KG1 (cell line): ENCODE measurements around the gene S100A10.

Source experiments
- DNase-seq: peaks from one replicate; lab custom pipeline; 2025; lab: John Stamatoyannopoulos, UW

S100A10 gene, protein sequence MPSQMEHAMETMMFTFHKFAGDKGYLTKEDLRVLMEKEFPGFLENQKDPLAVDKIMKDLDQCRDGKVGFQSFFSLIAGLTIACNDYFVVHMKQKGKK

DNA sequence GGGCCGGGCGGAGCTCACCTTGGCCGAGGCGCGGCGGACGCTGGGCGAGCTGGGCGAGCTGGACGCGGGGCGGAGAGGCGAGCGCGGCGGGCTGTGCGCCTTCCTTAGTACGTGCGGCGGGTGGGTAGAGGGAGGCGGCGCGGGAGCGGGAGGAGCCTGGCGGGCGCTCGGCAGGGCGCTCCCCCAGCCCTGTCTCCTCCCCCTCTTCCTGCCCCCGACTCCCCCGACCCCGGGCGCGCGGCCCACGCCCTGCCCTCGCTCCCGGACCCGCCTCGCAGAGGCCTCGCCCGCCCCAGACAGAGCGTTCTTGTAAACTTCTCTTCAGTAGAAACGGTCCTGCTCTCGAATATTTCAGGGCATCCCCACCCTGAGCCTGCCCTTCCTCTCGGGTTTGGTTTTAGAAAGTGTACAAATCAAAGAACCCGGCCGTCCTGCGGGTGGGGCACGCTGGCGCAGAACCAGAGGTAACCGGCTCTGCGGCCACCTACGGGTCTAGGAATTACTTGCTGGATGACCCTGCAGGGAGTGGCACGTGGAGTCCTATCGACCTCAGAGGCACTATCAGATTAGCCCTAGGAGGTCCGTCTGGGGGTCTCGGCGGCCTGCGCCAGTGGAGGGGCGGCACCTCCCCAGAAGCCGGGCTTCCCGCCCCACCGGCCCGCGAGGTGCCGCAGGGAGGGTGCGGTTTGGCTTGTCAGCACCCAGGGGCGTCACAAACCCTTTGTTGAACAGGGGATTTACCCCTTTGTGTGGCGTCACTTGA, at the start of gene S100A10:
TSS of gene S100A10 (minus strand) at position 126 of the 763 bp plus-strand sequence. CDS start 7,629 bp downstream, outside the sequence.
- DNase-seq, result peak; percentile 11

DNA sequence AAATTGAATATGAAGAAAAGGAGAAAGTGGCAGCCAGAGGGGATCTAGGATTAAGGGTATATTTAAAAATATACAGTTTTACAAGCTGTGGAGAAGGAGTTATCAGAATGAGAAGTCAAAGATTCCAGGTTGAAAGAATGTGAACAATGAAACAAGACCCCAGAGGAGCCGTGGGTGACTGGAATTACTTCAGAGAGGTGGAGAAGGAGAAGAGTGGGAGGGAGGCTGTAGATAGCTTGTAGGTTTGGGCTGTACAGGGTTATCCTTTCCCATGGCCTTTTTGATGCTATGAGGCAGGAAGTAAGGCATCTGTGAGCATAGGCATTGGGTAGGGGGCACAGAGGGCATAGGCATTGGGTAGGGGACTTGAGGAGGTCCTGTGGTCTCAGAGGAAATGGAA, 48.4 kb upstream of the S100A10 start:
- DNase-seq, result no peak

DNA sequence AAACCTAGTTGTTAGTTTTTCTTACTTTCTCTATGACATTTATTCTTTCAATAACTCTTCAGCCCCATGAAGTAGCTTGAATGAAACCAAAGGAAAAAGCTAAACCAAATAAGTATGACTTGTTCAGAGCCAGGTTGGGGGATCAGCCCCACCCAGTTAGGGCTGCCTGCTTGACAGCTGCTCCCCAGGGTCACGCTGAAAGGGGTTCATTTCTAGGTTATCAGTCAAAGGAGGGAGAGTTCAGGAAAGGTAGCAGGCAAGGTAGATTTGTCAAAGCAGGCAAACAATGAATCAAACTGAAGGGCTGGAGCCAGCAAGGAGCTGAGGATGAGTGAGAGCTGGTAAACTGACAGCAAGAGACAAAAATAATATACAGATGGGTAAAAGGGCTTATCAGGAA, 46.2 kb upstream of the S100A10 start:
- no peak for DNase-seq

DNA sequence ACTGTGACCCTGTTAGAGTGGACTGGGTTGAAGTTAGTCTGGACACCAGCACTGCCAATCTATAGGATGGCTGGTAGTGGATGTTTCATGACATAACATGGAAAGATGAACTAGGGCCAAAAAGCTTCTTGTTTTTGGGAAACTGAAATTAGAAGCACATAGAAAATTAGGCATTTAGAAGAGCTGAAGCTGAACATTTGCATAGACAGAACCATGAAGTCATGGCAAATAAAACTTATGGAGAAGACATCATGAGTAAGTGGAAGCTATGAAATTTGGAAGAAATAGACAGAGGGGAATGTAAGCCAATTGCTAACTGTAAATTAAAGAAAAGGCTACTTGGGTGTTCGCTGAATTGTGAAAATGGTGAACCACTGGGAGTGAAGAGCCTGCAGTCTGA, 45.8 kb upstream of the S100A10 start:
- DNase-seq, result no peak

DNA sequence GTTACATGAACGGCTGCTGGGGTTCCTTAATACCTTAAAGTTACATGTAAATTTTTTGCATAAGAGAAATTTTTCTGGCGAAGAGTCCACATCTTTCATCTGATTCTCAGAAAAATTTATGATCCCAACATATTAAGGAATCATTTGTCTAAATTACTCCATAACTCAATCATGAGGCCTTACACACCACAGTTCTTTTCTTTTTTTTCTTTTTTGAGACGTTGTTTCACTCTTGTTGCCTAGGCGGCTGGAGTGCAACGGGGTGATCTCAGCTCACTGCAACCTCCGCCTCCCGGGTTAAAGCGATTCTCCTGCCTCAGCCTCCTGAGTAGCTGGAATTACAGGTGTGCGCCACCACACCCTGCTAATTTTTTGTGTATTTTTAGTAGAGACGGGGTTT, 45.2 kb upstream of the S100A10 start:
- no peak for DNase-seq

DNA sequence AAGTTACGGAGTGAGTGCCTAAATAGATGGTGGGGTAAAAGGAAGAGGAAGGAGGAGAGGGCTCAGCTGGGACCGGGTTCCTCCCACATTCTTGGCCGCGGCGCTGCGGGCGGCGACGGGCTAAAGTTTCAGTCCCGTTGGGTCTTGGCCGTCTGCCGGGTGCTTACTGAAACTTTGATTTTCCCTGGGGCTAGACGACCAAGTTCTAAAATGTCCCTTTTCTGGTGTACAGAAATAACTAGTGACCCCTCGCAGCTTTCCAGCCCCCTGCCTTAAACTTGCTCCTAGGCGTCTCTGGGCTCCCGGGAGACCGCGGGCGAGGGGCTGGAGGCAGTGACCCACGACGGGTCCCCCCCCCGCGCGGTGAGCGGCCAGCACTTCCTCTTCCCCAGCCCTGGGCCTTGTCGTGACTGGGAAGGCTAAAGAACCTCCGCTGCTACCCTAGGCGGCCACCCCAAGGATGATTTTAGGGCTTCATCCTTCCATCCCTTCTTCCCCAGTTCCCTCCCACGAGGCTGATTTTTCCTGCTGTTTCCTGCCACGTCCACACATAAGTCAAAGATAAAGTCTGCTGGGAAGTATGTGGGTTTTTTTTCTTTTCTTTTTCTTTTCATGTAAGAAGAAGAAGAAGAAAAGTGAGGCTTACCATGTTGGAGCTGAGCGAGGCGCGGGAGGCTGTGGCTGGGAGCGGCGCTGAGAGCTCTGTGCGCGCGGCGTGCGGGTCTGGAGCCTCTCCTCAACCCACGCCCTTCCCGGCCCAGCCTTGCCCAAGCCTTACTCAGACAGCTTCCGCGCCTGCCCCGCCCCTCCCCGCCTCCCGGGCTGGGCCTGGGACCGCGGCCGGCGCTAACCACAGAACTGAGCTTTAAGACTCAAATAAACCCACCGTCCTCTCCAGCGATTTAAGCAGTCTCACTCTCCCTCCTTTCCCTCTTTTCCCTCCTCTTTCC, 42.9 kb upstream of the S100A10 start, which contains the start of gene S100A11:
TSS of gene S100A11 (minus strand) at position 738 of the 950 bp plus-strand sequence. CDS start at position 649, 89 bp downstream.
- peak; percentile 57 for DNase-seq

DNA sequence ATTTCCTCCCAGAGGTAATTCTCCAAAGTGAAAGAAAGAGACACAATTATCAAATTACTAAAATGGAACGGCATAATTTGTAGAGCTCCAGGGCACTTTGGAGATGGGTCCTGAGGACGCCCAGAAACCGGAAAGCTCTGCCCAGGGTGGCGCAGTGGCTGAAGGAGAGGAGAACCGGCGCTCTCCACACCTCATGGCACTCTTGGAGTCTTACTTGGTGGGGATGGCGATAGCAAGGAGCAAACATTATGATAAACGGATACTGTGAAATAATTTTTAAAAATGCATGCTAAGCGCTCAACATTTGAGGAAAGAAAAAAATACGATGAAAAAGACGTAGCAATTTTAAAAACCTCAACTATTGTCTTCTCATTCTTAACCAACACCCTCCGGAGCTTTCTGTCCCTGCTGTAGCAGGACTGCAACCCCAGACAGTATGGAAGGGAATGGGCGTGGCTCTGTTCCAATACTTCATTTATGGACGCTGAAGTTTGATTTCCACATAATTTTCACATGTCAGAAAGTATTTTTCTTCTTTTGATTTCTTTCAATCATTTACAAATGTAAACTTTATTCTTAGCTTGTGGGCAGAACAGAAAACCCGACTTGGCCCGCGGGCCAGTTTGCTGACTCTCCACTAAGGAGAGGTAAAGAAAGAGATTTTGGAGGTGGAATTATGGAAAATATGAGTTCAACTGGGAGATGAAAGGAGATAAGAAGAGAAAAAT, 42.0 kb upstream of the S100A10 start:
- peak; percentile 22 for DNase-seq

DNA sequence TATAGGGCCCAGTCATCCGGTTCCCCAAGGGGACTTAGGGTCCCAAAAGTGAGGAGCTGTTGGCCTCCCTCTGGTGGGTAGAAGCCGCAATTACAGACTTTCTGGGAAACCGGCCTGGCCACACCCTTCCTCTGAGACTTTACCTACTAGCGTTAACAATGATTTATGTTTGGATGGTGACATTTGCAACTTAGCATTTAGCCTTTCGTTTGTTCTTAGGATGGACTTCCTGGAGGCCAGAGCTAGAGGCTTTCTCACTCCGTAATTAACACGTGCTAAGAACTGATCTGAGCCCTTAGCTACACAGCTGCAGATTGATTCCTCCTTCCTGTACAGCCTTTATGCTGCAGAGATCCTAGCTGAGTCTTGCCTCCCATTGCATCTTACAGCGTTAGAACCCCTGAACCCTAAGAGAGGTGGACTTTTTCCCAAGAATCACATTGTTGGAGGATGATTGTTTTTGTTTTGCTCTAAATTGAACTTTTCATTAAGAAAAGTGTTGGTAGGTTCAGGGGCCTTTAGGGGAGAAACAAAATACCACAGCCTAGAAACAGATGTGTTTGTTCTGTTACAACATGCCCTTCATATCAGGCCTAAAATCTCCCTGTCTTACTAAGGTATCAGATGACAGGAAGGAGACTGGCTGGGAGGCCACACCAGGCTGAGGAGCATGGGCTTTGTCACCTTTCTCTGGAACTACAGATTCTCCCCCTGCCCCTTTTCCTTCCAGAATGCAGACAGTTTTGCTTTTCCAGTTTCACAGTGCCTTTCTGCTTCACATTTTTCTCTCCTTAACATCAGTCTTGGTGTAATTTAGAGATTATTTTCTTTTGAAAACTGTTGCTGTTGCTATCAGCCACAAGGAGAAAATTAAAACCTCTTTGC, 41.2 kb upstream of the S100A10 start:
- peak; percentile 76 for DNase-seq

DNA sequence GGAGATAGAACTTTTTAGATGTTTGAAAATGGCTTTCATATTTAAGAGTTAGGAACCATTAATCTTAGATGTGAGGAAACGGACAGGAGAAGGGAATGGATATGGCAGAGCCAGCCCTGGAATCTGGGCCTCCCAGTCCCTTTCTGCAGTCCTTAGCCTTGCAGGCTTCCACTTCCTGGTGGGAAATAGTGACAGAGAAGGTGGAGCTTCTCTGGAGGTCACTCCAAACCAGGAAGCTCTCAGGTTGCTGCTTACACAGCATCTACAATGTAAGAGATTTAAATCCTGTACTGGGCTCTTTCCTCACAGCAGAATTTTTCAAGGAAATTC, 40.6 kb upstream of the S100A10 start:
- DNase-seq, result no peak

DNA sequence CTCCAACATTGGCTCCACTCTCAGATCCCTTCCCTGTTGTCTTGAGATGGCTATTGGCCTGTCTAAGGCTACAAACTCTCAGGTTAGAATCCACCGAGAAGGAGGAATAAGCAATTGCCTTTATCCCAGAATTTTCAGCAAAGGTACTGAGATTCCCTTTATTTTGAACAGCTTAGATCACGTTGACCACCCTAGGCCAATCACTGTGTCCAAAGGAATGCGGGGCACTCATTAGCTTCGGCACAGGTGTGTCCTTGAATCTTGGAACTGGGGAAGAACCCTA, 36.2 kb upstream of the S100A10 start:
- no peak for DNase-seq

DNA sequence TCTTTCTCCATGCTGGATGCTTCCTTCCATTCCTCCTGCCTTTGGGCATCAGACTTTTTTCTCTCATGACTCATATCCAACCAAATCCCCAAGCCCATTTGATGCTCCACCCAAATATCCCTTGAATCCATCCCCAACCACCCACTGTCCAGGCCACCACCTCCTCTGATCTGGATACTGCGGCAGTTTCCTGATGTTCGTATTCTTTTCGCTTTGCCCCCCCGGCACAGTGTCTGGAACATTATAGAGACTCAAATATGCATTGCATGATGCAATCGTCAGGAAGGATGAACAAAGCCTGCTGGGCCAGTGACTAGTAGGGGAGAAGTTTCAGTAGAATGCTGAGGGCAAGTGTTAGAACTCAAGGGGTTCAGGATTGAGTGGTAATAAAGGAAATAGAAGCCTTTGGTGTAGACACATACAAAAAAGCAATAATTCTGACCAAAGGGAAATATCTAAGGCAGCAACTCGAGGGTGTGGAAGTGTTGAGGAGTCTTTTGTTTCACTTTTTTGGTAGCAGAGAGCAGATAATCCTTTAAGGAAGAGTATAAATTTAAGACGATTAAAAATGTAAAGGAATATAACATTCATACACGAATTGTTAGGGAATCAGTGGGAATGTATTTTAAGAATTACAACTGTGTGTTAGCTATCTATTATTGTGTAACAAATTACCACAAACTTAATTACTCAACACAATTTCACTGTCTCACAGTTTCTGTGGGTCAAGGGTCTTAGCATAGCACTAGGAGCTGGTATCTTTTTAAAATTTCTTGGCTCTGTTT, 35.7 kb upstream of the S100A10 start:
- DNase-seq, result no peak

DNA sequence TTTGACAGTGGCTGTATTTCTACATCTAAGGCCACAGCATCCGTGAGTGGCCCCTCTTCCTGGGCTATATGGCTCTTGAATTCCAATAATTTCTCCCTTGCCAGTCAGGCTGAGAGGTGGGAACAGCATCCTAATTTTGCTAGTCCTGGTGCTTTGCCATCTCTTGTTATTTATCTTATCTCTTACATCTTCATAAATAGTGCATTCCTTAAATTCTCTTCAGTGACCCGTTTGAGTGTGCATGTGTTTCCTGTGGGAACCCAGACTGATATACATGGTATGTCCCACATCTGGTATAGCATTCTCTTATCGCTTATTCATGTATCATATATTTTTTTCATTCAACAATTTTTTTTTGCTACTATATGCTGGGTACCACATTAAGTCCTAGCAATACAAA, 33.2 kb upstream of the S100A10 start:
- DNase-seq, result no peak

DNA sequence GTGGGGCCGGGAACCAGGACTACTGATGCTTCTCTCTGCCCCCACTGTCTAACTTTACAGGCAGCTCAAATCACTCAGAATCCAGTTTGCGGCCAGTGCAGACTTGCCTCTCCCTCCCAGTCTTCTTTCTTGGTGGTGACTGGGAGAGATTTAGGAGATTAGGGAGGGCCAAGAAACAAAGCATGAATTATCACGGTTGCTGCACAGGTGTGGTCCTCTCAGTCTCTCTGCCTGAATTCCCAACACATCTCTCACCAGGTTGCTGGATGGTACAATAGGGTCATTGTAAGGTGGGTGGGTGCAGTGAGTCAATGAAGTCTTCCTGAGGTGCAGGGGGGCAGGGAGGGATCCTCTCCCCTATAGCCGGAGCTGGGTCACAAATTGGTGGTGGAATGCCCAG, 30.6 kb upstream of the S100A10 start:
- no peak for DNase-seq

DNA sequence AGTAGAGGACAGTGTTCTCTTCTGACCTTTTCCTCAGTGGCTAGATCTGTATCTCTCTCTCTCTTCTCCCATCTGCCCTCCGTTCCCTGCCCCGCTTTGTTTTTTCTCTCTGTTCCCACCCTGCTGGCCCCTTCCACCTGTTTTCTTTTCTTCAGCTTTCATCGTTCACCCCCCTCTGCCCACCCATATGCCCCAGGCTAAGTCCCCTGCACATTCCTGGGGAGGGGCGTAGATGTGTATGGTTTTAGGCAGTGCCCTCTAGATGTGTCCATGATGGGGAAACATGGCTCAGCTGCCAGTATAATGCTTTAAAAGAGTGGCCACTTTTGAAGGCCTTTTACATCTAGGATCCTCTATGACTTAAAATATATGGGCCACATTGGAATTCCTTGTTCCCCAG, 29.6 kb upstream of the S100A10 start:
- DNase-seq, result no peak

DNA sequence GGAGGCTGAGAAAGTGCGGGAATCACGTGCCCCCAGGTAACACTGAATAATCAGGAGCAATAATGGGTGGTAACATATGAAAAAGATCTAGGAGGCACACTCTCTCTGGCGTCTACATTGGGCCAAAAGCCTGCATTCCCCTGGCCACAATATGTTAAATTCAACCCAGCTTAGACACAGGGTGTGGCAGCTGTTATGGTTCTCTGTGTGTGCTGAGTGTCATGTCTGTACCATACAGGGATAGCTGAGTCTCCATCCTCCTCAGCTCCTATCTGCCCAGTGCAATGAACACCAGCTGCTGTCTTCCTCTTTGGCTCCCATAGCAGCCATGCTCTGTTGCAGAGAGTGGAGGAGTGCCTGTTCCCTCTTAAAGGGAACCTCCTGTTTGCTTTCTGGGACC, 28.8 kb upstream of the S100A10 start:
- DNase-seq, result no peak

DNA sequence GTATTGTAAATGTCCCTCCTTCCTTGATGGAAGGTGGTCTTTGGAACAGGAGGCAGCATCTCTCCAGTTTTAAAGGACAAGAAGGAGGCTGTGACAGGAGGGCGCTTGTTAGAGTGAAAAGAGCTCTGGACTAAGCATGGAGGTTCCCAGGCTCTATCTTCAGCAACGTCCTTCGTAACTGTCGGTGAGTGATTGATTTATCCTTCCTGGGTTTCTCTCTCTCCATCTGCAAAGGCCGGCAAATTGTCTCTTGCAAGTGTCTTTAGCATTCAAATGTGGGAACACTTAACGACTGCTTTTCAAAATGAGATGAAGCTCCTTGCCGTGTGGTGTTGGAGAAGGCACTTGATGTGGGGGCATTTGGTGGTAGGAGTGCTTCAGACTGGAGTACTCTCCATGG, 27.9 kb upstream of the S100A10 start:
- DNase-seq, result no peak

DNA sequence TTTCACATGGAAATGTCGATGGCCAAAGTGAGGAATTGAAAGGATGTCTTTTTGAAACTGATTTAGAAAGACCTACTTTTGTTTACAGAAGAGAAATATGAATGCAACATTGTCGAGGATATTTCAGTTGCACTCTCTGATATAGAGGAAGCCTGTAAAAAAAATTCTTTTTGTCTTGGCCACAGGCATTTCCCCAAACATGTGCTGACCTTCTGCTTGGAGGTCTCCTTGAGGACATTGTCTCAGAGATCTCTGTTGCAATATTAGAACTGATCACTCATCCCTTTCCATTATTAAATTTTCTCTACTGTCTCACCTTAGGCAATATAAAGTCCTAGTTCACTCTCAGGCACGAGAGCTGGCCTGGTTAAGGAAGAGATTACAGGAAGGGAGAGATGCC, 27.2 kb upstream of the S100A10 start:
- no peak for DNase-seq

DNA sequence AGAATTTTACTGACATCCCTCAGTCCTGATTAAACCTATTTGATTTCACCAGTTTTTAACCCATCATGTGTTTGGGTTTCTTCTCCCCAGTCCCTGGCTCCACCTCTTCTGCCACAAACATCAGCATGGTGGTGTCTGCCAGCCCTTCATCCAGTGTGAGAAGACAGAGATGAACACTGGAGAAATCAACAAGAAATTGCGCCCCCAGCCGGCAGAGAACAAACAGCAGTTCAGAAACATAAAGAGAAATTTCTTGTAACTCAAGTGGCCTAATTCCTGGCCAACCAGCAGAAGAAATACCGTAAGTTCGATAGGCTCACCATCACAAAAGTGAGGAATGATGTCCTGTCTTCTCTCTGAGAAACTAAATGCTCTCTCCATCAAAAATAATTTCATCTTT, 24.9 kb upstream of the S100A10 start:
- DNase-seq, result no peak

DNA sequence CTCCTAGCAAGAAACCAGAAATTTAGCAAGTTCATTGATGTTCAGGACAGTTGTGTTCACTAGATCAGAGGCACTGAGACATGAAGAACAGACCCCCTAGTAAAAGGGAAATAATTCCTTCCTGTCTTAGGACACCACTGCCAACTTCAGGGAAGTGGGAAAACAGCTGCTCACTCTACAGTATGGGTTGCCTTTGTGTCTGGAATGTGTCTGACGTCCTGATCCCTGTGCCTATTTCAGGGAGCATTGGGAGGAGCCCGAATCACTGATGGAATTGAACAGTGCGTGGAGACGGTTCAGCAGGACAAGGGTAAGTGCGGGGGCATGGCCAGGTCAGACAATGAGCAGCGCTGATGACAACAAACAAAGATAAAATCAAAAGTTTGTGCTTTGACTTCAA, 22.1 kb upstream of the S100A10 start:
- DNase-seq, result no peak

DNA sequence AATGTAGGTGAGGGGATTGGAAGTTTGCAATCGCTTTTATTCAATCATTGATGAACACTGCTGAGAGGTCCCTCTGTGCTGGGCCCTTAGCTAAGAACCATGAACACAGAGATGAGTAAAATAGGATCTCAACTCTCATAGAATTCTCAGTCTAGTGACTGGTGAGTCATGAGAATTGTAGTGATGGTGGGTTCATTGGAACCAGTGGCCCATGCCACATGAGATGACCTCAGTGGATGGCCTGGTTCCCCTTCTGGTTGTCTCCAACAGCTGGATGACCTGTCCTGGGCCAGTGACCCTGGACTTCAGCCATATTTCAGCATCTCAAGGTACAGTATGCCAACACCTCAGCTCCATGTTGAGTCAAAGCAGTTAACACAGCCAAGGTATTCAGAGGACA, 21.3 kb upstream of the S100A10 start:
- DNase-seq, result no peak
